Hematopoietic multipotent progenitor cell treated with erythropoietin and hydrocortisone succinate and interleukin-3 and kit ligand, for 4 days (in vitro differentiated cells): ENCODE measurements around the gene EXOC3.

Experiments
- DNase-seq: peaks from one replicate; pipeline ENCODE4 v3.0.0-alpha.2; 2015

Gene EXOC3

DNA sequence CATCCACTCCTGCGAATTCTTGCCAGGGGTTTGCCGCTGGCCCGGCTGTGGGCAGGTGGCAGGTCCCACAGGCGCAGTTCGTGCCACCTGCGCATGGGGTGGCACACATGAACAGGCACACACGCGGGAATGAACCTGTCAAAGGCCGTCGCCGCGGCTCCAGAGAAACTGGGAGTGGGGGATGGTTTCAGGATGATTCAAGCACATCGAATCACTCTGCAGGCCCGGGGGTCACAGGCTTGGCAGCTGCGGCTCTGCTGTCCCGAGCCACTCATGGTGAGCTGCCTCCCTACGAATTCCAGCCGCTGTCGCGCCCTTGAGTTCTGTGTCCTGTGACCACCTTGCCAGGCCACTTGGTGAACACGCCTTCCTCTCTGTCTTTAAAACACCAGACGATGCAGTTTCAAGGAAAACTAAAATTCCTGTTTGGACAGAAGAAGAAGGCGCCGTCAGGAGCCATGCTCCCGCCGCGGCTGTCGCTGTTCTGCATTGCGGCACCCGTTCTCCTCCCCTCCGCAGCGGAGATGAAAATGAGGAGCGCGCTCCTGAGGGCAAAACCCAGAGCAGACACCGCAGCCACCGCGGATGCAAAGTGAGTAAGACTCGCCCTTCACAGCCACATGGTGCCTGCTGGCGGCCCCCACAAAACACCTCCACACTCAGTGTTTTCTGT lies 15.4 kb upstream of the EXOC3 start:
- DNase-seq = no peak

DNA sequence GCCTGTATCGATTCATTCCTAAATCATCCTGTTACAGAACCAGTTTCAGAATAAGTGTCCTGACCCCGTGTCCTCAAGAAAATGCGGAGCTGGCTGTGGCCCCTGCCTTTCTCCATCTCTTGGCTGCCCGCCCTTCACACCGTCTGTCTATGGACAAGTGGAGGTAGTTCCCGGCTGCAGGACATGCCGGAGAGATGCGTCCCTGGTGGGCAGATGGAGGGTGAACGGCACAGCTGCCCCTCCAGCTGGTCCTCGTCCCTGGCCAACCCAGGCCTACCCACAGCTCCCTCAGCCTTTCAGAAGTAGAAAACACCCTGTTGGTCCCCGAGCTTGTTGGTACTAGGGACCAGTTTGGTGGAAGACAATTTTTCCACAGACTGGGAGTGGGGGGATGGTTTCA lies 14.8 kb upstream of the EXOC3 start:
- no peak for DNase-seq

DNA sequence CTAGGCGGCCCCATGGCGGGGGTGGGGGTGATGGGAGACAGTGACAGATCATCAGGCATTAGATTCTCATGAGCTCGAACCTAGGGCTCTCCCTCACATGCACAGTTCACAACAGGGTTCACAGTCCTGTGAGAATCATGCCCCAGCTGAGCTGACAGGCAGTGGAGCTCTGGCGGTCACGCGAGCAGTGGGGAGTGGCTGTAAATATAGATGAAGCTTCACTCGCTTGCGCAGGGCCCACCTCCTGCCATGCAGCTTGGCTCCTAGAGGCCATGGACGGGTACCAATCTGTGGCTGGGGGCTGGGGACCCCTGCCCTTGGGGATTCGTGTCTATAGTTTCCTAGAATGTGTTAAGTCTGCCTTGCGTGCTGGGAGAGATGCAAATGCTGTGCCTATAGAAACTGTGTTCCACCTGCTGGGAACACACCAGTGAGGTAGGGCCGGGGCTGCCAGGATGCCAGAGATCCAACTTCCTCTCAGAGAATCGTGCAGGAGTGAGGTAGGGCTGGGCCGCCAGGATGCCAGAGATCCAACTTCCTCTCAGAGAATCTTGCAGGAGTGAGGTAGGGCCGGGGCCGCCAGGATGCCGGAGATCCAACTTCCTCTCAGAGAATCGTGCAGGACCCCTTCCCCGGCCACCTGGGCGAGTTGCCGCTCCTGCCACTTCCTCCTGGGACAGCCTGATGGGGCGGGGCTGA lies 14.1 kb upstream of the EXOC3 start:
- DNase-seq = no peak

DNA sequence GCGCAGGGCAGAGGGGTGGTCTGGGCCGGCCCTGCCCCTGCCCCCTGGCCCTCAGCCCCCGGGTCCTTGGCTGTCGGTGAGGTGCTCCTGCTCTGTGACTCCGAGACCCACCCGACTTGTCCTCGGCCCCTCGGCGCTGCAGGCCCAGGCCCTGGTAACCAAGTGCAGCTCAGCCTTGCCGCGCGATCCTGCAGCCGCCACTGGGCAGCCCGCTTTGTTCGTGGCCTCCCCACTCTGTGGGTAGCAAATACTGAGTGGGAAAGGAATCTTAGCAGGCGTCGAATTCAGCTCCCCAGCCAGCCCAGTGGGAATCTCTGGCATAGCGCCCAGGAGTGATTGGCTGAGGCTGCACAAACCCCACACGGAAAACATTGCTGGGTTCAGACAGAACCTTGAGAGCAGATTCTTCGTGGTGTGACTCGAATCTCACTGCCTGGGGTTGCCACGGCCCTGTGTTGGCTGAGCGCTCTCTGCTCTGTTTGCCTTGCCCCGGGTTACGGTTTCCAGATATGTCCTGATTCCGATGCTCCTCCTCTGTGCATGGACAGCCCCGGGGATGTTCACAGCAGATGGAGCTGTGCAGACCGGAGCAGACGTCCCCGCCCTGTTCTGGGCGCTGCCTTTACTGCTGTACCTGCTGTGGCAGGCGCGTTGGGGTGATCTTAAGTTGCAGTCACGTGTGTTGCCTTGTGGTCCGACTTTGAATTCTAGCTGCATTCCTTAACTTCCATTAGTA lies 13.4 kb upstream of the EXOC3 start:
- no peak for DNase-seq

DNA sequence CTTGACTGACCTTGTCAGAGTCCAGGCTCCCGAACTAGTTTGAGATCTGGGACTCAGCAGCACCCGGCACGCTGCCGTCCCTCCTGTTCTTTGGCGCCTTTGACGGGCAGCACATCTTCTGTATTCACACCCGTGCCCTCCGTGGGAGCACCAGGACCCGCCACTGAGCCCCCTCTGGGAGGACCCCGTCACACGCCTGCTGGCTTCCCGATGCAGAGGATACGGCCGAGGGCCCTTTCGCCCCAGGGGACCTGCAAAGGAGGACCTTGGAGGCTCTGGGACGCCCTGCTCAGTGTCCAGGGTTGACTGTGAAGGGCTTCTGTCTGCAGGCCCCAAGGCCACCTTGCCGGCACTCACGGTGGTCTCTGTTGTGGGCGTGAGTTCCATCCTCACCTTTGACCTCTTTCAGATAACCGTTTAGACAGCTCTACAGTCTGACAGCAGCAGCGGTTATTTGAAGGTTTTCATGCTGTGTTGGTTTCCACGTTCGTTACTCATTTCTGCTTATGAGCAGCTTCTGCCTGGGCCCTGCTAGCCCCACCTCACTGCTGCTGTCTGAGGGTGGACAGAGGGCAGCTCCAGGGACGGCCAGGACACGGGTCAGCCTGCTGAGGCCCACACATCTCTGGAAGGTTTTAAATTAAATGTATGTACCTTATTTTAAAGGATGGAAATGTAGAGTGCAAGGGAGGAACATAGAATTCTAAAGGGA lies 12.6 kb upstream of the EXOC3 start:
- no peak for DNase-seq

DNA sequence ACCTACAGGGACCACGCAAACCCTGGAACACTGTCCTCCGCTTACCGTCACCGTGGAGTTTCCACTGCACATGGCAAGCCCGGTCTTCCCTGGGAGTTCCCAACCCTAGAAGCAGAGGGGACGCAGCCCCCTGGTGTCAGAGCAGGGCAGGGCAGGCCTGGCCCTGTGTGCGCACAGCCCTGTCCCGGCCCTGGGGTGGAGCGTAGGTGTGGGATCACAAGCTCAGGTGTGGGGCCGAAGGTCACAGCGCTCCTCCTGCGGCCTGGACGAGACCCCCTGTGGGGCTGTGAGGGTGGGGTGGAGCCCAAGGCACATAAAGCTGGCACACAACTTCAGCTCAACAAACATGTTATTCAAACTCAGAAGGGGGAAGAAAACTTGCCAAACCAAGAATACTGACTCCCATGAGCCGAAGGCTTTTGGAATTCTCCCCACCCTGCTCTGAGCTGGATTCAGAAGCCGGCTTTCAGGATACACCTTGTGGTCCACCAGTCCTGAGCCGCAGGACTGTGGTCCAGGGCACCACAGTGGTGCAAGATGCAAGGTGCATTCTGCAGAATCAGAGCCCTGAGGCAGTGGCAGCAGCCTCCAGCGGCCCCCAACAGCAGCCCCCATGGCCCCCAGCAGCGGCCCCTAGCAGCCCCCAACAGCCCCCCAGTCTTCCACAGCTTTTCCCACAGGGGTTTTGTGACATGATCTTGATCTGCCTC lies 11.8 kb upstream of the EXOC3 start:
- DNase-seq = peak; percentile 77

DNA sequence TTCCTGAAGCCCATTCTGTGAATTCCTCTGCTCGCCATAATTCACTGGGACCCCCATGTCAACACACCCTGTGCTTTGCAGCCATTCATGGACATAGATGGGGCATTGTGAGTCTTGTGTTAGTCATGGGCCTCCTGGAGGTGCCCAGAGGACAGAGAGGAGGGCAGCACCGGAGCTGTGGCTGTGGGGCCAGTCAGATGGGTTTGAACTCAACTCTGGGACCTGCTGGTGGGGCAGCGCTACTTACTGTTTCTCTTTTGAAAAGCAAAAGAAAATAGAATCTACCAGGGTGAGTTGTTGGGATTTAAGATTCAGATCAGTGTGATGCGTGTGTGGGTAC lies 11.3 kb upstream of the EXOC3 start:
- DNase-seq = no peak

DNA sequence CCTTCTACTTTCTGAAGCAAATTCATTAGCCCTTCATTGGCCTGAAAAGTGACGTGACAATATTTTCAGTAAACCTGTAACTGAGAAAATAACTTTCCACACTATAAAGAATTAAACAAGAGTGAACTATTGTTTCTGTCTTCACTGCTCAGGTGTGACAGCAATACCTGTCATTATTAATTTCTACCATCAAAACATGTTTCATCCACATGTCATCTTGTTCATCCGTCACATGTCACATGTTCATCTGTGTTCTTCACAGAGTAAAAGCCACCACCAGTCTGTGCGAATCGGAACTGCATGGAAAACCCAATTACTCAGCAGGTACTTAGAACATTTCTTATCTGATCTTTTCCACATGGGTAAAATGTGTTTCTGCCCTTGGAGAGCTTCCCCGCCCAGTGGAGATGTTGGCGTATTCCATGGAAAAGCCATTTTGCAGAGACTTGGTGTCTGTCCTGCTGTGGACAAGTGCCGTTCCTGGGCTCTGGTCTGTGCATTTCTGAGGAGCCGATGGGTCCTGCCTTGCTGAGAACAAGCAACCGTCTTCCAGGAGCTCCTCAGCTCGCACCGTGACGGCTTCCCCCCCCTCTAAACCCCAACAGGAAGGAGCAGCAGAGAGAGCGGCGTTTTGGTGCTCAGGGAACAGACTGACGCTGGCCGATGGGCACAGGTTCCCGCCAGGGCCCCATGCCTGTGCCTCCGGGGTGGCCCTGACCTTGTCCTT lies 10.6 kb upstream of the EXOC3 start:
- DNase-seq = no peak

DNA sequence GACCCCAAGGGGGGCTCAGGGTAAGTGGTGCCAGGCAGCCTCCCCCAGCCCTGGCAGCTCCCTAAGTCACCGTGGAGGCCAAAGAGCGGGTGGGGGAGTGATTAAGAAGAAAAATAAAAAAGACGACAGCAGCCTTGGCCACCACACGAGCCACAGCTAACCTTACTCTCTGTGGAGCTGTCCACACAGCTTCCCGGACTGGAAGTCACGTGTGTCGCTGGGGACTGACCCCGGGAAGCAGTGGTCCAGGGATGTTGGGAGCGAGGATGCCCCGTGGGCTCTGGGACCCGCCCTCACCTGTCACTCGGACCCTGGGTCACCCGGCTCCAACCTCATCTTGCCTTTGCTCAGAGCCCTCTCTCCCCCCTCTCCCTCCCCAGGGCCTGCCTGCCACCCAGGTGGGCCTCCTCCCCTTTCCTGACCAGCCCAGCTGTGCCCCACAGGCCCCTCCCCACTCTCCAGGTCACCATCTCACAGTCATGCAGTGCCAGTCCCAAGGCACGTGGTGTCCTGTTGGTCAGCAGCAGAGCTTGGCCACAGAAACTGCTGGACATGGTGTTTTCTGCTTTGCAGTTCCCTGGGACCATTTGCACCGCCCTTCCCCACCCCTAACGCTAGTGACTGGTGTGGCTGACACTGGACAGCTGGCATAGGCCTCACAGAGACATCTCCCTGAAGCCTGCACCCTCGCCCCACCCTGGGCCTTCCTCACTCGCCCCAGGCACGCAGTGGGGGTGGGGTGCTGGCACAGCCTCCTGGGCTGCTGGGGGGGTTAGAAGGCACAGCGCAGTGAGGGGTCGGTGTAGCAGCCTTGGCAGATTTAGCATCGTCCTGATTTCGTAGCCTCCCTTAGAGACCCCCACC lies 9.8 kb upstream of the EXOC3 start:
- no peak for DNase-seq

DNA sequence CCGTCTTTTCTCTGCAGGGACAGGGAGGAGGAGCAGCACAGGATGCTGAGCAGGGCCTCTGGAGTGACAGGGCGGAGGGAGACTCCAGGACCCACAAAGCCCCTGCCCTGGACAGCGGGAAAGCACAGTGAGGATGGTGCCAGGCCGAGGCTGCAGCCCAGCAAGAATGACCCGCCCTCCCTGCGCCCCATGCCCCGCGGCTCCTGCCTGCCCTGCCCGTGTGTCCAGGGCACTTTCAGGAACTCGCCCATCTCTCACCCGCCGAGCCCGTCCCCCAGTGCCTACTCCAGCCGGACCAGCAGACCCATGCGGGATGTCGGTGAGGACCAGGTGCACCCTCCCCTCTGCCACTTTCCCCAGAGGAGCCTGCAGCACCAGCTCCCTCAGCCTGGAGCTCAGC lies 9.1 kb upstream of the EXOC3 start:
- DNase-seq = no peak

DNA sequence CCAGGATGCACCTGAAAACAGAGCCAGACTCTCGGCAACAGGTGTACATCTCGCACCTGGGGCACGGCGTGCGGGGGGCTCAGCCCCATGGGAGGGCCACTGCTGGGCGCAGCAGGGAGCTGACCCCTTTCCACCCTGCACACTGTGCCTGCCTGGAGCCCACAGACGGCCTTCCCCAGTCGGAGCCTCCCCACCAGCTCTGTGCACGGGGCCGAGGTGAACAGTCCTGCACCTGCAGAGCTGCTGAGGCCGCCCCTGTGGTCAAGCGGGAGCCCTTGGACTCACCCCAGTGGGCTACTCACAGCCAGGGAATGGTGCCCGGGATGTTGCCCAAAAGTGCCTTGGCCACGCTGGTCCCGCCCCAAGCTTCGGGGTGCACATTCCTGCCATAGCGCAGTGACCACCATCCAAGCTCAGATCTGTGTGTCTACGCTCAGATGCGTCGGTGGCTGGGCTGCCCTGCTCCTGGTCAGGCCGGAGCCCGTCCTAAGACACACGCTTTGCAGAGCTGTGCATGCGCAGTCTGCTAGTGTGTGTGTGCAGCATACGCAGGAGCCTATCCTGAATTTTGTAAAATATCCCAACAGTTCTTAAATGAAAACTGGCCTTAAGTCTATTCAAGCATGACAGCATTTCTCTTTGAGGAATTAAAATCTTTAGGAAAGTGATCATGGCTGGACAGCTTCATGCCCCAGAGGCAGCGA lies 8.4 kb upstream of the EXOC3 start:
- no peak for DNase-seq

DNA sequence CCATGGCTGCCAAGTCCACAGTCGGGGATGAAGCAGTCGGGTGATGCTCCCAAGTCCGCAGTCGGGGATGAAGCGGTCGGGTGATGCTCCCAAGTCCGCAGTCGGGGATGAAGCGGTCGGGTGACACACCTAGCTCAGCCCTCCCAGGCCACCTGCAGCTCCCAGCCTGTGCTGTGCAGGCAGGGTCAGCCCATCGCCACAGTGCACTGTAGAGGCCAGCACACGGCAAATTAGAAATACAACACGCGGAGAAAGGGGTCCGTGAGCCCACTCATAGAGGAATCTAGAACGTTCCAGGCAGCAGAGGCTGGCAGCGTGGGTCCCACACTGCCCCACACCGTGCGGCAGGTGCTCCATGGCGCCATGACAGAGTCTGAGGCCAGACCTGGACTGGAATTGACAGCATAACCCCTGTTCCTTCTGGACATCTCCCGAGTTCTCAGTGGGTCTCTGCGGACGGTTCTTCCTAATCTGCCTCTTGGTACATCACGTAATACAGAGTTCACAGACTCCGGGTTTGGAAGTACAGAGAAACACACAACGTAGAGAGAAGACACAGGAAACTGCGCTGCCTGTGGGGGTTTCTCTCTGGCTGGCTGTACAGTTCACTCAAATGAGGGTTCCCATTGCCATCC lies 7.7 kb upstream of the EXOC3 start:
- no peak for DNase-seq

DNA sequence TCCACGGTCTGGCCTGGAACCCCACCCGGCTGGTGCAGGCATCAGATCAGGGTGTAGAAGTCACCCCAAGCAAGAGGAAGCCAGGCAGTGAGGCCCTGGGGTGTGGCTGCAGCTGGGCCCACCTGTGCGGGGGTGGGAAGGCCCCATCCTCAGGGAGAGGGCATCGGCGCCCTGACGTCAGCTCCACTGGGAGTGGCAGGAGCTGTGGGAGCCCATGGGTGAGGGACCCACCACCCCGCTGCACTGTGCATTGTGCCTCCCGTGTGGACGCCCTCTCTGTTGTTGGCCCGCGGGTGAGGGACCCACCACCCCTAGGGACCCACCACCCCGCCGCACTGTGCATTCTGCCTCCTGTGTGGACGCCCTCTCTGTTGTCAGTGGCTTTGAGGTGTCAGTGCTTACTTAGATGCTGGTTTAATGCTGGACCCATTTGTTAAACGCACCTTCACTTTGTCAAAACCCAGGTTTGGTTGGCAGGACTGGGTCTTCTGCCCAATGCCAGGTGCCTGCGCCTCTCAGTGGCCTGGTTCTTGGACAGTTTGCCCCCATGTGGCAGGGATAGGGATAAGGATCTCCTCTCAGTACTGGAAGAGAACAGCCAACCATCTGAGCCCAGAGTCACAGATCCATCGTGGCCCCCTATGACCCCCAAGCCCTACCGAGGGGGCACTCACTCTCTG lies 6.9 kb upstream of the EXOC3 start:
- peak; percentile 56 for DNase-seq

DNA sequence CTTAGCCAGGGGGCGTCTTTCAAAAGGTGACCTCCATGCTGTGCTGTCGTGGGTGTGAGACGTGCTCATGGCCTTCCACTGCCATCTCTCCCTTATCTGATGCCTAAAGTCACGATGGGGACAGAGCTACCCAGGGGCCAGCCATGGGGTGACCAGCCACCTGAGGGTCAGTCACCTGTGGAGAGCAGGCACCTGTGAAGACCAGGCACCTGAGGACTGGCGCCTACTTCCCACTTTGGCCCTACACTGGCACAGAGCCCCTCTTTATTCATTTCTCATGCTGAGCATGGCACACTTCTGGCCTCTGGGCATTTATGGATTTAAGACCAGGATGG lies 6.4 kb upstream of the EXOC3 start:
- DNase-seq = no peak

DNA sequence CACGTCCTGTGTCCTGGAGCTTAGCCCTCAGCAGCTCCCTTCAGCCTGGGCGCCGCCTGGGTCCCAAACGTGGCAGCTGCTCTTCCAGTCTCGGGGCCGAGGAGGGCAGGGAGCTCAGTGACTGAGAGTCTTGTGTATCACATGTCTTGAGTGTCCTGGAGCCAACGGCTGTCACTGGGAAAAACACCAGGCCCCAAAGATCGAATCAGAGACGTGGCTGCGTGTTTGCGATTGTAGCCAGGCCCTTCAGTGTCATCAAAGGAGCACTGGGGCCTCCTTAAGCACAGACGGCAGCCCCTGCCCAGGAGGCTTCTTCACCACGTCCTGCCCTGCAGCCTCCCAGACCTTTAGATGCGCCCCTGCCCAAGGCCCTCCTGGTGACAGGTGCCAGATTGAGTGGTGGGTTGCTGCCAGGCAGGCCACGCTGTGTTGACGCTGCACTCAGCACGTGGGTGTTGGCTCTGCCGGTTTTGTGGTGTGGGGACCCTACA lies 5.7 kb upstream of the EXOC3 start:
- DNase-seq = no peak

DNA sequence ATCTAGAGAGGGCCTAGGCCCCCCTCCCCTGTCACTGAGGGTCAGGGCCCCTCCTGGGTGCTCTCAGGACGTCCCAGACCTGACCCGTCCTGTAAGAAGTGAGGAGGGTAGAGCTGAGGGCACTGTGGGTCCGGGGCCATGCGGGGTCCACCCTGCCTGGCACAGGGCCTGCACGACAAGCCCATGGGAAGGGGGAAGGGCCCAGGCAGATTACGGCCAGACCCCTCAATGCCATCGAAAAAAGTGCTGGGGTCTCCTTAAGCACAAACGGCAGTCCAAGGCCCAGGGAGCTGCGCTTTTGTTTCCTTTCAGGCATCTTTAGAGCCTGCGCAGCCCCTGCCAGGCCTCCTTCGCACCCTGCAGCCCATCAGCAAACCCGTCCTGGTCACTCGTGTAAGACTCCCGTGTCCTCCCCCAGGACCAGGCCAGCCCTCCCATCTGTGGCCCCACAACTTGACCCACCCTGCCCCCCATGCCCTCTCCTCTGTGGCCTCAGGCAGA lies 4.4 kb upstream of the EXOC3 start:
- no peak for DNase-seq

DNA sequence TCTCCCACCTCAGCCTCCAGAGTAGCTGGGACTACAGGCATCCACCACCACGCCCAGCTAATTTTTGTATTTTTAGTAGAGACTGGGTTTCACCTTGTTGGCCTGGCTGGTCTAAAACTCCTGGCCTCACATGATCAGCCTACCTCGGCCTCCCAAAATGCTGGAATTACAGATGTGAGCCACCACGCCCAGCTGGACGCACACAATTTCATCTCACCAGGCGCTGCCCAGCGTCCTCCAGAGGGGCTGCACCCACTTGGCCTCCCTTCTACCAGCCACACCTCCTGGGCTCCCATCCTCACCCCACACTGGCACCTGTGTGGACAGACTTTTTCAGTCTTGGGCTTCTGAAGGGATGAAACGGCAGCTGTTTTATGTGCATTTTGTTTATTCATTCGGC lies 3.8 kb upstream of the EXOC3 start:
- DNase-seq = no peak

DNA sequence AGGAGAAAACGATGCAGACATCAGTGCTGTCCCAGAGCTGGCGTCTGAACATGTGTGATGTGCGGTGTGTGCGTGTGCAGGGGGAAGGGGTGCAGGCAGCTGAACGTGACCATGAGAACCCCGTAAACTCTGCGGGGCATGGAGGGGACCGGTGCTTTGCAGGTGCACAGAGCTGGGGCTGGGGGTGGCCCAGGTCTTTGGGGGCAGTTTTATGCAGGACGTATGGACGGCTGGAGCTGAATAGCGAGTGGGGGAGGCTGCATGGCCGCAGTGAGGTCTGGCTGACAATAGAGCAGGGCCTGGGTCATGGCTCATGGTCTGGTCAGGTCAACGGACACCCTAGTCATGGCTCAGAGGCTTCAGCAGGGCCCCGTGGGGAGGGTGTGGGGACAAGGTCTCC lies 3.3 kb upstream of the EXOC3 start:
- no peak for DNase-seq
